ENCODE data around the gene BMPR1A.
"Not testable (repeated sequence)": the region's sequence is repeated elsewhere in the genome, so short reads cannot be mapped to it uniquely, and the experiment has no call there.

The BMPR1A gene

GRCh38 chr10:86851328-86852207 lies 95.1 kb downstream of the BMPR1A start:
- no peak for DNase-seq

- DNase-seq: not testable (repeated sequence)
Measured at GRCh38 chr10:86853582-86853981, 97.2 kb downstream of the BMPR1A start.

- DNase-seq: no peak
Measured at GRCh38 chr10:86855513-86855912, 99.1 kb downstream of the BMPR1A start.

- DNase-seq: no peak
Measured at GRCh38 chr10:86856156-86856555, 99.7 kb downstream of the BMPR1A start.

GRCh38 chr10:86857128-86857721 lies 100.8 kb downstream of the BMPR1A start:
- DNase-seq: no peak

GRCh38 chr10:86858011-86858410 lies 101.6 kb downstream of the BMPR1A start:
- DNase-seq: no peak

GRCh38 chr10:86861351-86861750 lies 104.9 kb downstream of the BMPR1A start:
- DNase-seq: no peak

GRCh38 chr10:86862373-86862772 lies 106.0 kb downstream of the BMPR1A start:
- DNase-seq: no peak

GRCh38 chr10:86862786-86863483 lies 106.5 kb downstream of the BMPR1A start:
- no peak for DNase-seq

GRCh38 chr10:86863484-86863842 lies 107.0 kb downstream of the BMPR1A start:
- no peak for DNase-seq

- DNase-seq: not testable (repeated sequence)
Measured at GRCh38 chr10:86865011-86865811, 108.8 kb downstream of the BMPR1A start.

GRCh38 chr10:86867149-86867548 lies 110.7 kb downstream of the BMPR1A start:
- no peak for DNase-seq

GRCh38 chr10:86868353-86868752 lies 111.9 kb downstream of the BMPR1A start:
- no peak for DNase-seq

GRCh38 chr10:86870679-86871078 lies 114.3 kb downstream of the BMPR1A start:
- no peak for DNase-seq

- no peak for DNase-seq
Measured at GRCh38 chr10:86871563-86872183, 115.3 kb downstream of the BMPR1A start.

- DNase-seq: no peak
Measured at GRCh38 chr10:86872757-86873156, 116.3 kb downstream of the BMPR1A start.

GRCh38 chr10:86876748-86877147 lies 120.3 kb downstream of the BMPR1A start:
- DNase-seq: no peak

- DNase-seq: no peak
Measured at GRCh38 chr10:86878983-86879713, 122.7 kb downstream of the BMPR1A start.

- no peak for DNase-seq
Measured at GRCh38 chr10:86880971-86881370, 124.6 kb downstream of the BMPR1A start.

GRCh38 chr10:86888585-86889381 lies 132.4 kb downstream of the BMPR1A start:
- no peak for DNase-seq

GRCh38 chr10:86889997-86890396 lies 133.6 kb downstream of the BMPR1A start:
- no peak for DNase-seq
